ENCODE measurements around the gene ECHDC3.

- TF ChIP-seq CTCF (IDR thresholded peaks at IDR 0.05) (no peak), POLR2A (IDR thresholded peaks at IDR 0.05) (no peak)
These were observed 657 bp downstream of the ECHDC3 start for GRCh38 chr10:11742779-11743298.
